ENCODE results near the gene MICA.
"Not testable (repeated sequence)": the region's sequence is repeated elsewhere in the genome, so short reads cannot be mapped to it uniquely, and the experiment has no call there.

Gene MICA

GRCh38 chr6:31426395-31427354, 23.3 kb downstream of the MICA start:
- Histone ChIP-seq H3F3A (ENCODE audit: insufficient read depth, low read length) (no peaks in the 10 kb centered on the region), H3K27me3 (ENCODE audit: insufficient read depth, low read length) (no peaks in the 10 kb centered on the region), H4K20me1 (ENCODE audit: insufficient read depth, low read length) (no peaks in the 10 kb centered on the region), H3K36me3 (ENCODE audit: insufficient read depth, low read length) (no peaks in the 10 kb centered on the region), H3K9ac (ENCODE audit: low read length) (no peak overlapping the region), H3K4me3 (ENCODE audit: low read depth, low read length, poor library complexity, severe bottlenecking) (no peak overlapping the region), H3K4me1 (ENCODE audit: insufficient read depth, low read length, severe bottlenecking) (peaks cover 8% of the 10 kb centered on the region), H2AFZ (ENCODE audit: low read length) (no peak overlapping the region), H3K9me3 (ENCODE audit: low read length) (0 out of 2 replicates have a peak, but pooled peaks cover 4% of the 10 kb centered on the region), H3K79me2 (ENCODE audit: insufficient read depth, low read length) (no peaks in the 10 kb centered on the region), H3K4me2 (ENCODE audit: low read length) (no peak overlapping the region), H3K9me2 (ENCODE audit: low read depth, low read length) (no peaks in the 10 kb centered on the region), H3K27ac (ENCODE audit: low read depth, low read length, poor library complexity, severe bottlenecking) (no peak overlapping the region)
- TF ChIP-seq EZH2 (IDR thresholded peaks at IDR 0.05; ENCODE audit: borderline replicate concordance, low read length), result no peak
- TF ChIP-seq CTCF (IDR thresholded peaks at IDR 0.05; ENCODE audit: low read length), result no peak

DNA sequence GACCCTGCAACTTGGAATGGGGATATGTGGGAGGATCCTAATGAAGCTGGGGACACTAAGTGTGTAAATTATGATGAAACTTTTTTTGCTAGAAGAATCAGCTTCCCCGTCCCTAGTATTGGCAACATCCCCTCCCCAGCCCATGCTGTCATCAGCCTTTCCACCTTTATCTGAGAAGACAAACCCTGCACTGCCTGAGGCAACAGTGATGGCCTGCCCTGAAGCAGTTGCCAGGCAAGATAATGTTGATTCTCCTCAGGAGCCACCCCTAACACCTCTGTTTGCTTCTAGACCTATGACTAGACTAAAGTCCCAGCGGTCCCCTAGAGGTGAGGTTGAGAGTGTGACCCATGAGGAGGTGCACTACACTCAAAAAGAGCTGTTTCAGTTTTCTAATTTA, 27.1 kb downstream of the MICA start:
- Histone ChIP-seq H2AFZ (ENCODE audit: low read length) (no peak overlapping the region), H3K4me2 (ENCODE audit: low read length) (no peak overlapping the region), H3K27me3 (ENCODE audit: insufficient read depth, low read length) (no peaks in the 10 kb centered on the region), H4K20me1 (ENCODE audit: insufficient read depth, low read length) (no peaks in the 10 kb centered on the region), H3F3A (ENCODE audit: insufficient read depth, low read length) (no peaks in the 10 kb centered on the region), H3K36me3 (ENCODE audit: insufficient read depth, low read length) (no peaks in the 10 kb centered on the region), H3K27ac (ENCODE audit: low read depth, low read length, poor library complexity, severe bottlenecking) (no peak overlapping the region), H3K9me3 (ENCODE audit: low read length) (0 out of 2 replicates have a peak, but pooled peaks cover 4% of the 10 kb centered on the region), H3K4me3 (ENCODE audit: low read depth, low read length, poor library complexity, severe bottlenecking) (no peak overlapping the region), H3K9ac (ENCODE audit: low read length) (no peak overlapping the region), H3K9me2 (ENCODE audit: low read depth, low read length) (no peaks in the 10 kb centered on the region), H3K4me1 (ENCODE audit: insufficient read depth, low read length, severe bottlenecking) (no peaks in the 10 kb centered on the region), H3K79me2 (ENCODE audit: insufficient read depth, low read length) (no peaks in the 10 kb centered on the region)
- TF ChIP-seq CTCF (IDR thresholded peaks at IDR 0.05; ENCODE audit: low read length) (no peak), EZH2 (IDR thresholded peaks at IDR 0.05; ENCODE audit: borderline replicate concordance, low read length) (no peak)

- not testable (repeated sequence) for H4K20me1 ChIP-seq (ENCODE audit: insufficient read depth, low read length); H3K4me3 ChIP-seq (ENCODE audit: low read depth, low read length, poor library complexity, severe bottlenecking); H3K36me3 ChIP-seq (ENCODE audit: insufficient read depth, low read length); H3K9ac ChIP-seq (ENCODE audit: low read length); H3K9me3 ChIP-seq (ENCODE audit: low read length); H3K4me2 ChIP-seq (ENCODE audit: low read length); H3F3A ChIP-seq (ENCODE audit: insufficient read depth, low read length); H3K4me1 ChIP-seq (ENCODE audit: insufficient read depth, low read length, severe bottlenecking); H3K27me3 ChIP-seq (ENCODE audit: insufficient read depth, low read length); H3K27ac ChIP-seq (ENCODE audit: low read depth, low read length, poor library complexity, severe bottlenecking); H2AFZ ChIP-seq (ENCODE audit: low read length); H3K9me2 ChIP-seq (ENCODE audit: low read depth, low read length); H3K79me2 ChIP-seq (ENCODE audit: insufficient read depth, low read length)
These were observed 31.7 kb downstream of the MICA start for GRCh38 chr6:31435051-31435450.

Measured in OCI-LY1 (cell line).